ENCODE results near the gene MAPK7.

The MAPK7 gene

GRCh38 chr17:19401321-19402010 is 23.2 kb downstream of the MAPK7 start:
- no peak for DNase-seq (ENCODE audit: low spot score)

GRCh38 chr17:19402171-19402570 is 23.9 kb downstream of the MAPK7 start:
- DNase-seq (ENCODE audit: low spot score), result no peak

GRCh38 chr17:19403021-19403420 is 24.7 kb downstream of the MAPK7 start:
- DNase-seq (ENCODE audit: low spot score), result no peak

GRCh38 chr17:19404264-19404663 is 26.0 kb downstream of the MAPK7 start:
- no peak for DNase-seq (ENCODE audit: low spot score)

DNA sequence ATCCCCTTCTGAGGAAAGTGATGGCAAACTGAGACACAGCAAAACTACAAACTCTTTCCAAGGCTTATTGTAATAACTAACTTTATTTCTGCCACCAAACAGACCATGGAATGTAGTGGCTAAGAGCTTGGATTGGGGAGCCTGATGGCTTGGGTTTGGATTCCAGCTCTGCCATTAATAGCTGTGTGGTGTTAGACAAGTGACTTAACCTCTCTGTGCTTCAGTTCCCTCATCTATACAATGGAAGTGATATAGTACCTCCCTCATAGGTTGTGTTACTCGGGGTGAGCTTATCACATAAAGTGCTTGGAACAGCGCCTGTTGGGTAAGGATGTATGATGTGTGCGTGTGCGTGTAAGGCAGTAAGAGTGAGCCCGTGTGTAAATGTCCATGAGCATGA is 26.8 kb downstream of the MAPK7 start:
- no peak for DNase-seq (ENCODE audit: low spot score)

GRCh38 chr17:19407601-19408345 is 29.5 kb downstream of the MAPK7 start:
- DNase-seq (ENCODE audit: low spot score), result no peak

- no peak for DNase-seq (ENCODE audit: low spot score)
These were observed 30.0 kb downstream of the MAPK7 start for GRCh38 chr17:19408346-19408710.

DNA sequence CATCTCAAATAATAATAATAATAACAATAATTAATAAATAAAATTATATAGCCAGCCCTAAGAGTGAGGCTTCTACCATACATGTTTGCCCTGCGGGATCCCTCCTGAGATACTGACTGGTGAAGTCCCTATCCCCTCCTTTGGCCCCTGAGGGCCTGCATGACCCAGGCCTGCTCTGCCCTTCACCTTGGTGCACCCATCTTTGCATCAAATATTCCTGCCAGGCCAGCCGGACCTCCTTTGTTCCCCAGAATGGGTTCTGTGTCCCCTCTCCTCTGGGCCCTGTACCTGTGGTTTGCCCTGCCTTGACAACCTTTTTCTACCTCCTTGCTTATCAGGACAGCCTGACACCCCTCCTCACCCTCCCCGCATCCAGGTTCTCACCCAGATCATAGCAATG is 30.8 kb downstream of the MAPK7 start:
- DNase-seq (ENCODE audit: low spot score), result no peak

DNA sequence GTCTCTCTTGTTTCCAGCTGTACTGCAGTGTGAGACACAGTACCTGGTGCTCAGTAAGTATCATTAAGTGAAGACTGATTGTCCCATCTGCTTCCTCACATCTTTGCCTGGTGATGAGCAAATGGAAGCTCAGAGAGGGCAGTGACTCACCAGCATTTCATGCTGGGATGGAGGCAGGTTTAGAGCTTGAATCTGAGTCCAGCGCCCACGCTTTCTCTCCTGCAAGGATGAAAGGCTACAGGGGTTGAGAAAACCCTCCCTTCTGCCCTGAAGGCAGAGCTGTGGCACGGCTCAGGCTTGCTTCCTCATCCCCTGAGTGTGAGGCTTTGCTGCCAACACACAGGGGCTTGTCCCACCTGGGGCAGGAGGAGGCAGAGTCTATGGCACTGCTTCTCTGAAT is 31.2 kb downstream of the MAPK7 start:
- no peak for DNase-seq (ENCODE audit: low spot score)

DNA sequence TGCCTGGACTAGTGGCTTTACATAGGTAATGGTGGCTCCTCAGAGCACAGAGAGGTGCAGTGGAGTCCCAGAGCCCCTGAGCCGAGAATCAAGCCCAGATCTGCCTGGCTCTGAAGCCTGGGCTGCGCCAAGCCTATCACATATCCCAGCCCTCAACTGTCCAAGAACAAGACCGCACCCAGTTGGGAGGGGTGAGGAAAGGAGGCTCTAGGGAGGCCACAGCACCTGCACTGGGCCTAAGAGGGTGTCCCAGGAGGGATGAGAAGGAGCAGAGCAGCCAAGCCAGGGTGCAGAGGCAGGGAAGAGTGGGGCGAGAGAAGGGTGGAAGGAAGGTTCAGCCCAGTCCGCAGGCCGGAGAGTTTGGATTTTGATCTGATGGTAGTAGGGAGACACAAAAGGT is 31.8 kb downstream of the MAPK7 start:
- no peak for DNase-seq (ENCODE audit: low spot score)

GRCh38 chr17:19410875-19411620 is 32.8 kb downstream of the MAPK7 start, which contains the start of gene RNF112:
TSS of gene RNF112 (plus strand) at chr17:19411232. CDS start at chr17:19411409, 177 bp downstream.
- DNase-seq (ENCODE audit: low spot score), result no peak

DNA sequence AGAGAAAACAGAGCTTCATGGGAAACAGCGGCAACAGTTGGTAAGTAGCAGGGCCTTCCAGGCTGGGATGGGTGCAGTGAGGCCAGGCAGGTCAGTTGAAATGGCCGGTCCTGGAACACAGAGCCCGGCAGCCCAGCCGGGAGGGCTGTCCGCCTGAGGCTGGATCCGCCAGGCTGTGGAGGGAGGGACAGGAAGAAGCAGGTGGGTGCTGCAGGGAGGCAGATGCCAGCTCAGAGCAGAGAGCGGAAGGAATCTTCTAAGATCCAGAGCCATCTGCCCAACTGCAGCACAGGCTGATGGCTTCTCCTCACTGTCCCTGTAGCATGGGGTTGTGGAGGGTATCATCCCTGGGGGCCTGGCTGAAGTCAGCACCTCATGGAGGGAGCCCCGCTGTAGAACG is 33.3 kb downstream of the MAPK7 start:
- no peak for DNase-seq (ENCODE audit: low spot score)

GRCh38 chr17:19412510-19412909 is 34.2 kb downstream of the MAPK7 start:
- DNase-seq (ENCODE audit: low spot score), result no peak

DNA sequence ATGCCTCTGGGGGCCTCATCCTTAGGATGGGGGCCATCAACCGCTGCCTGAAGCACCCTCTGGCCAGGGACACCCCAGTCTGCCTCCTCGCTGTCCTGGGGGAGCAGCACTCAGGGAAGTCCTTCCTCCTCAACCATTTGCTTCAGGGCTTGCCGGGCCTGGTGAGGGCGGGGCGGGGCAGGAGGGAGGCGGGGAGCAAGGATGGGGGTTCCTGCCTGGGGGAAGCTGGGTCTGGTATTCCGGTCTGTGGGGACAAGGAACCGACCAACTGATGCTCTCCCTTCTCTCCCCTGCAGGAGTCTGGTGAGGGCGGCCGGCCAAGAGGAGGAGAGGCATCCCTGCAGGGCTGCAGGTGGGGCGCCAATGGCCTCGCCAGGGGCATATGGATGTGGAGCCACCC is 34.7 kb downstream of the MAPK7 start:
- no peak for DNase-seq (ENCODE audit: low spot score)

GRCh38 chr17:19413761-19414160 is 35.5 kb downstream of the MAPK7 start:
- DNase-seq (ENCODE audit: low spot score), result no peak

GRCh38 chr17:19414396-19415280 is 36.3 kb downstream of the MAPK7 start:
- DNase-seq (ENCODE audit: low spot score), result no peak

- DNase-seq (ENCODE audit: low spot score), result no peak
These were observed 37.0 kb downstream of the MAPK7 start for GRCh38 chr17:19415311-19415710.

- DNase-seq (ENCODE audit: low spot score), result no peak
These were observed 37.8 kb downstream of the MAPK7 start for GRCh38 chr17:19415806-19416775.

DNA sequence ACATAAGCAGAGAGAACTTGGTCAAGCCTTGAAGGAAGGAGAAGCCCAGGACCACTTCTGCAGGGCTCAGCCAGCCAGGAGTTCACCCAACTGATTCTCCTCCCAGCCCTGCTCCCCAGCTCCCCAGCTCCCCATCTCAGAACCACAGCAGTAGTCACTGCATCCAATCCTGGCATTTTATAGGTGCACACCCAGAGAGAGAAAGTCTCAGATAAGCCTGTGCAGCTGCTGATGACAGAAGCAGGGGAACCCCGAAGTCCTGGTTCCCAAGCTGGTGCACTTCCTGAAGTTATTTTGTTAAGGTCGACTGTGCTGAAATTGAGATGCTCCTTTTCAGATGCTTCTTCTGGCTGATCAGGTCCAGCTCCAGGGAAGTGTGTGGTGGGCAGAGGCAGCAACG is 39.3 kb downstream of the MAPK7 start:
- no peak for DNase-seq (ENCODE audit: low spot score)

- no peak for DNase-seq (ENCODE audit: low spot score)
These were observed 40.1 kb downstream of the MAPK7 start for GRCh38 chr17:19418251-19418992.

Data from HuH-7.5 (cell line).